ENCODE data around the gene ECEL1. TPM values are rescaled to one million over a fixed set of nuclear protein-coding genes. Genes with fewer than 3 reads are reported as not detected.
A peak's percentile ranks its signal among the peaks of the same experiment; 100 is the strongest.
"Not testable (repeated sequence)": the region's sequence is repeated elsewhere in the genome, so short reads cannot be mapped to it uniquely, and the experiment has no call there.

Gene ECEL1
- 0.10 TPM in 1 of 2 replicates, not detected in the other for total RNA-seq
- polyA plus RNA-seq (2012) = not detected

- no peak for DNase-seq (ENCODE audit: low read depth)
These were observed at the start of gene ECEL1 for GRCh38 chr2:232487385-232488096. Gene ECEL1 (minus strand): TSS chr2:232487834. CDS start chr2:232486653, 1,181 bp downstream.

- DNase-seq (ENCODE audit: low read depth) = peak; percentile 61
These were observed 49.4 kb upstream of the ECEL1 start for GRCh38 chr2:232537079-232537478.

GRCh38 chr2:232535761-232536530 lies 48.3 kb upstream of the ECEL1 start:
- DNase-seq (ENCODE audit: low read depth) = no peak

- peak; percentile 91 for DNase-seq (ENCODE audit: low read depth)
These were observed 47.5 kb upstream of the ECEL1 start for GRCh38 chr2:232534940-232535651.

- peak; percentile 91 for DNase-seq (ENCODE audit: low read depth)
These were observed 46.5 kb upstream of the ECEL1 start for GRCh38 chr2:232533944-232534710.

- DNase-seq (ENCODE audit: low read depth) = not testable (repeated sequence)
These were observed 45.2 kb upstream of the ECEL1 start for GRCh38 chr2:232532821-232533220.

GRCh38 chr2:232532419-232532818 lies 44.8 kb upstream of the ECEL1 start:
- no peak for DNase-seq (ENCODE audit: low read depth)

GRCh38 chr2:232530626-232531260 lies 43.1 kb upstream of the ECEL1 start:
- DNase-seq (ENCODE audit: low read depth) = no peak

- no peak for DNase-seq (ENCODE audit: low read depth)
These were observed 42.3 kb upstream of the ECEL1 start for GRCh38 chr2:232529806-232530547.

GRCh38 chr2:232528746-232529460 lies 41.3 kb upstream of the ECEL1 start:
- DNase-seq (ENCODE audit: low read depth) = peak; percentile 96

GRCh38 chr2:232527905-232528470 lies 40.4 kb upstream of the ECEL1 start:
- DNase-seq (ENCODE audit: low read depth) = peak; percentile 62

GRCh38 chr2:232526372-232526941 lies 38.8 kb upstream of the ECEL1 start:
- peak; percentile 92 for DNase-seq (ENCODE audit: low read depth)

- peak; percentile 97 for DNase-seq (ENCODE audit: low read depth)
These were observed 38.2 kb upstream of the ECEL1 start, which contains the start of gene CHRND for GRCh38 chr2:232525791-232526371. Gene CHRND (plus strand): TSS chr2:232526160. CDS start chr2:232526216, 56 bp downstream.

GRCh38 chr2:232525199-232525598 lies 37.6 kb upstream of the ECEL1 start:
- DNase-seq (ENCODE audit: low read depth) = no peak

GRCh38 chr2:232524771-232525170 lies 37.1 kb upstream of the ECEL1 start:
- no peak for DNase-seq (ENCODE audit: low read depth)

- peak; percentile 71 for DNase-seq (ENCODE audit: low read depth)
These were observed 36.3 kb upstream of the ECEL1 start for GRCh38 chr2:232523682-232524597.

GRCh38 chr2:232523402-232523681 lies 35.7 kb upstream of the ECEL1 start:
- no peak for DNase-seq (ENCODE audit: low read depth)
